ENCODE measurements around the gene AIFM1.

- no peak for TF ChIP-seq EZH2 (IDR thresholded peaks at IDR 0.05; ENCODE audit: borderline replicate concordance, low read depth, low read length, poor library complexity, severe bottlenecking)
- TF ChIP-seq CTCF (conservative IDR thresholded peaks at IDR 0.05; ENCODE audit: low read depth, low read length): no peak
These were observed 25.2 kb upstream of the AIFM1 start for GRCh38 chrX:130190801-130191200.
